Activated CD4-positive, alpha-beta T cell treated with anti-CD3 and anti-CD28 coated beads for 48 hours (primary cell): ENCODE measurements around the gene CMPK1.
"Not testable (repeated sequence)": the region's sequence is repeated elsewhere in the genome, so short reads cannot be mapped to it uniquely, and the experiment has no call there.

Experiments
- DNase-seq: peaks from one replicate; pipeline ENCODE4 v3.0.0-alpha.2; 2020

Gene CMPK1

GRCh38 chr1:47338249-47339077, 4.9 kb downstream of the CMPK1 start:
- DNase-seq: no peak

GRCh38 chr1:47340227-47340626, 6.6 kb downstream of the CMPK1 start:
- no peak for DNase-seq

GRCh38 chr1:47346979-47347378, 13.4 kb downstream of the CMPK1 start:
- DNase-seq: not testable (repeated sequence)

- DNase-seq: no peak
Observed at GRCh38 chr1:47347735-47348134, 14.1 kb downstream of the CMPK1 start.

GRCh38 chr1:47348246-47348645, 14.7 kb downstream of the CMPK1 start:
- no peak for DNase-seq

- no peak for DNase-seq
Observed at GRCh38 chr1:47351305-47351704, 17.7 kb downstream of the CMPK1 start.

GRCh38 chr1:47361380-47361779, 27.8 kb downstream of the CMPK1 start:
- no peak for DNase-seq

GRCh38 chr1:47362828-47363227, 29.2 kb downstream of the CMPK1 start:
- no peak for DNase-seq

- DNase-seq: no peak
Observed at GRCh38 chr1:47367651-47368050, 34.1 kb downstream of the CMPK1 start.

- no peak for DNase-seq
Observed at GRCh38 chr1:47371016-47371517, 37.5 kb downstream of the CMPK1 start.

- DNase-seq: no peak
Observed at GRCh38 chr1:47374501-47374900, 40.9 kb downstream of the CMPK1 start.

GRCh38 chr1:47378147-47378546, 44.6 kb downstream of the CMPK1 start:
- no peak for DNase-seq

GRCh38 chr1:47380699-47381098, 47.1 kb downstream of the CMPK1 start:
- no peak for DNase-seq

- no peak for DNase-seq
Observed at GRCh38 chr1:47382399-47382983, 48.9 kb downstream of the CMPK1 start.

- DNase-seq: no peak
Observed at GRCh38 chr1:47384083-47384482, 50.5 kb downstream of the CMPK1 start.

- no peak for DNase-seq
Observed at GRCh38 chr1:47385020-47385419, 51.4 kb downstream of the CMPK1 start.

GRCh38 chr1:47386268-47386667, 52.7 kb downstream of the CMPK1 start:
- no peak for DNase-seq

GRCh38 chr1:47388030-47388890, 54.7 kb downstream of the CMPK1 start:
- no peak for DNase-seq

GRCh38 chr1:47388891-47389238, 55.3 kb downstream of the CMPK1 start:
- peak; percentile 63 for DNase-seq

- no peak for DNase-seq
Observed at GRCh38 chr1:47389731-47390130, 56.1 kb downstream of the CMPK1 start.

GRCh38 chr1:47390843-47391242, 57.3 kb downstream of the CMPK1 start:
- no peak for DNase-seq

- no peak for DNase-seq
Observed at GRCh38 chr1:47393141-47393540, 59.6 kb downstream of the CMPK1 start.

- DNase-seq: no peak
Observed at GRCh38 chr1:47395433-47395832, 61.8 kb downstream of the CMPK1 start.
